Ovary (tissue), 9 donors: ENCODE data around the gene EGFLAM. TPM values are rescaled to one million over a fixed set of nuclear protein-coding genes. Genes with fewer than 3 reads are reported as not detected.

Experiments
- DNase-seq, 5 donors: peaks; one replicate each; pipeline ENCODE4 v3.0.0-alpha.2; 2019 to 2020
- H3K27ac ChIP-seq, 2 donors: fragments of 200-600 bp; one replicate each; pipeline versions ENCODE4 v1.5.1 to v1.8.0; 2019 to 2022
- H3K27me3 ChIP-seq: fragments of 200-600 bp; one replicate; pipeline ENCODE4 v1.8.0; 2022
- H3K36me3 ChIP-seq: fragments of 200-600 bp; sonication (generic); one replicate; pipeline ENCODE4 v1.5.1; 2019
- H3K4me1 ChIP-seq: one replicate; pipeline ENCODE4 v1.8.1; 2013; ENCODE audit warnings: mild to moderate bottlenecking, moderate library complexity; ENCODE audit not compliant: insufficient read depth
- H3K4me3 ChIP-seq: fragments of 200-600 bp; sonication (generic); one replicate; pipeline ENCODE4 v1.5.1; 2017
- H3K9me3 ChIP-seq, 2 donors: fragments of 200-600 bp in 1 of 2; sonication (generic) in 1 of 2; one replicate each; pipeline versions ENCODE4 v1.5.1 to v1.8.1; 2013 to 2019; ENCODE audit warnings: mild to moderate bottlenecking in 1 of 2, moderate library complexity in 1 of 2
- EP300 ChIP-seq: sonication (generic); formaldehyde crosslinking; IDR thresholded peaks from one replicate; pipeline ENCODE4 v1.6.1; 2017; ENCODE audit warnings: antibody characterized with exemption
- POLR2A ChIP-seq: fragments of 450-650 bp; IDR thresholded peaks from one replicate; pipeline ENCODE4 v1.6.1; 2017; ENCODE audit warnings: antibody characterized with exemption, mild to moderate bottlenecking, moderate library complexity
- WGBS, 3 donors: extraction: QIAGEN DNeasy Blood & Tissue Kit in 1 of 3; methylation state at CpG; one replicate each; pipeline versions ENCODE4 v1.1.5 to v1.1.7; 2013 to 2017; 5-methylcytosine and 5-hydroxymethylcytosine counted together
- intact Hi-C, 4 donors: fragments of 100-400 bp; cut with DNase I; formaldehyde crosslinking; loops; one replicate each; pipeline versions ENCODE4 v1.11.0 to v1.15.1; 2022 to 2023
- polyA plus RNA-seq, 2 donors: library from polyadenylated mRNA; stranded (reverse); fragments of 200-250 nt in 1 of 2; fragments of 350-450 nt in 1 of 2; fragmentation: Illumina TruSeq in 1 of 2; extraction: RNeasy Lipid Tissue Mini Kit (QIAGEN cat#74804) in 1 of 2; gene quantifications; one replicate each; pipeline ENCODE4 v1.2.3, GENCODE V29; 2013 to 2014
- total RNA-seq, 7 donors: library from RNA; depleted of rRNA in 2 of 7; stranded (reverse); fragments of >200 nt in 2 of 7; fragmentation: NEBNext Ultra II Directional in 3 of 7; extraction: Animal tissue kit (Norgen Biotek cat#: 25700) in 3 of 7; gene quantifications; one replicate each; pipeline versions ENCODE4 v1.1.0 to v1.2.4, GENCODE V29; 2016 to 2023
- TF ChIP-seq, protein P1 (sequence below), 3 donors: fragments of 450-650 bp in 2 of 3; fragments of 200-600 bp in 1 of 3; IDR thresholded peaks; one replicate each; pipeline versions ENCODE4 v1.5.1 to v1.8.0; 2016 to 2022; ENCODE audit warnings: antibody characterized with exemption in 3 of 3, mild to moderate bottlenecking in 1 of 3
- donor health status: DM: no; HTN: no; CAD: no; lungs with moderate emphysema.
- donor health status: DM: no; HTN: no; CAD: no.
- donor health status: Bipolar disorder and iron deficiency.
- donor health status: DM: yes; HTN: yes; CAD: no.
- donor health status: DM: no; HTN: no; CAD: no.
- donor health status: DM: yes; HTN: yes; CAD: no.

The EGFLAM gene
- total and polyA plus RNA-seq, 9 donors, result 6.1 to 37.8 (median 17.1) TPM

DNA sequence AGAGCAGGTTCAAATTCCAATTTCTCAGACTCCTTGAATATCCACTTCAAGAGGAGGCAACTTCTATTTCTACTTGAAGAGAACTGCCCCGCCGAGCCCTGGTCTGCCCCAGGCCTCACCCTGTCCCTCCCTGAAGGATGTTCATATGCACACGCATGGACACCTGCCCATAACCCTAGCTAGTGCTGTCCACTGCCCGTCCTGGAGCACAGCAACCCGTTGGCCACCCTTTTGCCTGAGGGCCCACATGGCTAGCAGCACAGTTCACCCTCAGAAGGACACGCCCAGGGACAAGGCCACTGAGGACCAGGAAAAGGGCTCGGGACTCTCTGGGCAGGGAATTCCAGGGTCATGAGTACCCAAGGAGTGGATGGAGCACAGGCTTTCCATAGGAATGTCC, 63.6 kb downstream of the EGFLAM start:
- Histone ChIP-seq H3K4me1 (peaks cover 3% of the 10 kb centered on the region), H3K9me3 (no peaks in the 10 kb centered on the region), H3K4me3 (no peak overlapping the region), H3K36me3 (no peaks in the 10 kb centered on the region), H3K27ac (no peak overlapping the region), H3K27me3 (no peaks in the 10 kb centered on the region)
- no peak for DNase-seq
- TF ChIP-seq, protein P1, sequence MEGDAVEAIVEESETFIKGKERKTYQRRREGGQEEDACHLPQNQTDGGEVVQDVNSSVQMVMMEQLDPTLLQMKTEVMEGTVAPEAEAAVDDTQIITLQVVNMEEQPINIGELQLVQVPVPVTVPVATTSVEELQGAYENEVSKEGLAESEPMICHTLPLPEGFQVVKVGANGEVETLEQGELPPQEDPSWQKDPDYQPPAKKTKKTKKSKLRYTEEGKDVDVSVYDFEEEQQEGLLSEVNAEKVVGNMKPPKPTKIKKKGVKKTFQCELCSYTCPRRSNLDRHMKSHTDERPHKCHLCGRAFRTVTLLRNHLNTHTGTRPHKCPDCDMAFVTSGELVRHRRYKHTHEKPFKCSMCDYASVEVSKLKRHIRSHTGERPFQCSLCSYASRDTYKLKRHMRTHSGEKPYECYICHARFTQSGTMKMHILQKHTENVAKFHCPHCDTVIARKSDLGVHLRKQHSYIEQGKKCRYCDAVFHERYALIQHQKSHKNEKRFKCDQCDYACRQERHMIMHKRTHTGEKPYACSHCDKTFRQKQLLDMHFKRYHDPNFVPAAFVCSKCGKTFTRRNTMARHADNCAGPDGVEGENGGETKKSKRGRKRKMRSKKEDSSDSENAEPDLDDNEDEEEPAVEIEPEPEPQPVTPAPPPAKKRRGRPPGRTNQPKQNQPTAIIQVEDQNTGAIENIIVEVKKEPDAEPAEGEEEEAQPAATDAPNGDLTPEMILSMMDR (IDR thresholded peaks at IDR 0.05), result no peak
- TF ChIP-seq POLR2A, result no peak
- no peak for TF ChIP-seq EP300
- intact Hi-C loops, result no loop called here
- 86 to 94% (median 94%) methylated on average over 7 of the region's 7 CpGs for whole genome bisulfite sequencing, 3 donors

DNA sequence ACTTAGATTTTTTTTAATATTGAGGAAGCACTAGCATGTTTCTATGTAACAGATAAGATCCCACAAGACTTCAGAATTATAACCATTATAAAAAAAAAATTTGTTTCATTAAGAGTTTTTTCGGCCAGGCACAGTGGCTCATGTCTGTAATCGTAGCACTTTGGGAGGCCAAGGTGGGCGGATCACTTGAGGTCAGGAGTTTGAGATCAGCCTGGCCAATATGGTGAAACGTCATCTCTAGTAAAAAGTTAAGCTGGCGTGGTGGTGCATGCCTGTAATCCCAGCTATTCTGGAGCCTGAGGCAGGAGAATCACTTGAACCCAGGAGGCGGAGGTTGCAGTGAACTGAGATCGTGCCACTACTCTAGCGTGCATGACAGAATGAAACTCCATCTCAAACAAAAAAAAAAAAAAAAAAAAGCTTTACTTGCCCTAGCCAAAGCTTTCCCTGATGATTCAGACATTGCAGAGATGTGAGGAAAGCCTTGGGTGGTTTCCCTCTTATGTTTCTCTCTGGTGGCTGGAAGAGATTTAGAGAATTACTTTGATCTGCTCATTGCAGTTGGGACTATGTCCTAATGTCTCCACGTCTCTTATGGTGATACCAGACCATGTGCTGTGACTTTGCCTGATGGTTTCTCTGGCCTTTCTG, 65.4 kb downstream of the EGFLAM start:
- no peak overlapping the region for H3K27ac ChIP-seq
- no peaks in the 10 kb centered on the region for H3K4me1 ChIP-seq
- intact Hi-C loops, result no loop called here
- no peak for TF ChIP-seq POLR2A
- TF ChIP-seq, protein P1 (IDR thresholded peaks at IDR 0.05), result no peak
- DNase-seq, result no peak
- H3K4me3 ChIP-seq, result no peak overlapping the region
- no peaks in the 10 kb centered on the region for H3K27me3 ChIP-seq
- WGBS, 3 donors, result 51 to 71% (median 66%) methylated on average over 9 of the region's 9 CpGs
- no peaks in the 10 kb centered on the region for H3K36me3 ChIP-seq
- no peaks in the 10 kb centered on the region for H3K9me3 ChIP-seq

DNA sequence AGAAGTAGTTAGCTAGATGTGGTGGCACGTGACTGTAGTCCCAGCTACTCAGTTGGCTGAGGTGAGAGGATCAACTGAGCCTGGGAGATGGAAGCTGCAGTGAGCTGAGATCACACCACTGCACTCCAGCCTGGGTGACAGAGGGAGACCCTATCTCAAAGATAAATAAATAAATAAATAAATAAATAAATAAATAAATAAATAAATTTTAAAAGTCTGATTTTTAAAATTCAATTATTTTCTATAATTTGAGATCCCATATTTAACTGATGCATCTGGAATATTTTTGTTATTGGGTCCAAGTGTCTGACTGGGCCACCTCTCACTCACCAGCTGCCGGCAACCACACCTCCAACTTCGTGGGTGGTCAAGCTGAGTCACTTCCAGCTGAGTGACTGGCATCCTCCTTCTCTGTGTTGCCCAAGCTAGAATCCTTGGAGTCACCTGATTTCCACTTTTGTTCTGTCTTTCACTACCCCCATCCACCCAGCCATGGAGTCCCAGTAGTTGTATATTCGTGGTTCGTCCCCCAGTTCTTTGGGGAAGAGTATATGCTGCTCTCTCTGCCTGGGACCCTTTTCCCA, 70.9 kb downstream of the EGFLAM start:
- Histone ChIP-seq H3K36me3 (no peaks in the 10 kb centered on the region), H3K27me3 (no peaks in the 10 kb centered on the region), H3K9me3 (no peaks in the 10 kb centered on the region), H3K4me3 (no peak overlapping the region), H3K4me1 (no peaks in the 10 kb centered on the region), H3K27ac (no peak overlapping the region)
- intact Hi-C loops, result no loop called here
- TF ChIP-seq, protein P1 (IDR thresholded peaks at IDR 0.05), result no peak
- TF ChIP-seq EP300, result no peak
- no peak for DNase-seq
- WGBS, 3 donors, result 91 to 92% (median 91%) methylated on average over 5 of the region's 5 CpGs

DNA sequence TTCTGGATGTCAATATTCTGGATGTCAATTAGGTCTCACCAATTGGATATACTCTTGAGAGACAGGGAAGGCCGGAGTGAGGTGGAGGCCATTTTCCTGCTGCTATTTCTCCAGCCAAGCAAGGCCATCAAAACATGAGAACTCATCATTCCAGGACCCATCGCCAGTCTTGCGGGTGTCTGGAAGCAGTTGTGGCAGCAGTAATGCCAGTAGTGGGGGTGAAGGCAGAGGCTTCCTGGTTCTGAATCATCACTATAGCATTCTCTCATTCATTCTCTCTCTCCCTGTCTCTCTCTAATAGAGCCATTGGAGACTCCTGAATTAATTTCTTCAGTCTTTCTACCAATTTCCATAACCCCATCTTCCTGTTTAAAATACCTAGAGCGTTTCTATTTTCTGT, 71.8 kb downstream of the EGFLAM start:
- Histone ChIP-seq H3K27ac (no peak overlapping the region), H3K4me1 (no peaks in the 10 kb centered on the region), H3K9me3 (no peaks in the 10 kb centered on the region), H3K27me3 (no peaks in the 10 kb centered on the region), H3K4me3 (no peak overlapping the region), H3K36me3 (no peaks in the 10 kb centered on the region)
- intact Hi-C loops, result no loop called here
- DNase-seq, result no peak
- TF ChIP-seq POLR2A (no peak), EP300 (no peak)
- TF ChIP-seq, protein P1 (IDR thresholded peaks at IDR 0.05), result no peak
- 94 to 97% (median 94%) methylated on average over 4 of the region's 4 CpGs for WGBS, 3 donors
